ENCODE data around the gene OR1F1.
"Not testable (repeated sequence)": the region's sequence is repeated elsewhere in the genome, so short reads cannot be mapped to it uniquely, and the experiment has no call there.

Gene OR1F1

GRCh38 chr16:3175157-3176093 is 12.6 kb upstream of the OR1F1 start:
- Mint-ChIP-seq H3K9me3 (ENCODE audit: low read depth) (no peaks in the 10 kb centered on the region), H3K36me3 (no peaks in the 10 kb centered on the region), H3K4me1 (ENCODE audit: low read depth) (peaks cover 33% of the 10 kb centered on the region), H3K4me3 (peak overlapping the region; percentile 27), H3K27me3 (peaks cover 47% of the 10 kb centered on the region), H3K27ac (no peak overlapping the region)

GRCh38 chr16:3179651-3180050 is 8.4 kb upstream of the OR1F1 start:
- H3K27me3 Mint-ChIP-seq, result peaks cover 51% of the 10 kb centered on the region
- peaks cover 4% of the 10 kb centered on the region for H3K36me3 Mint-ChIP-seq

GRCh38 chr16:3180445-3180878 is 7.5 kb upstream of the OR1F1 start:
- peaks cover 51% of the 10 kb centered on the region for H3K27me3 Mint-ChIP-seq
- peak overlapping the region; percentile 41 for H3K27ac Mint-ChIP-seq
- H3K36me3 Mint-ChIP-seq, result peaks cover 4% of the 10 kb centered on the region
- no peaks in the 10 kb centered on the region for H3K9me3 Mint-ChIP-seq (ENCODE audit: low read depth)
- no peak overlapping the region for H3K4me3 Mint-ChIP-seq
- peaks cover 20% of the 10 kb centered on the region for H3K4me1 Mint-ChIP-seq (ENCODE audit: low read depth)

More at GRCh38 chr16:3179651-3180050, 8.4 kb upstream of the OR1F1 start:
- no peaks in the 10 kb centered on the region for H3K9me3 Mint-ChIP-seq (ENCODE audit: low read depth)
- no peak overlapping the region for H3K4me3 Mint-ChIP-seq
- no peak overlapping the region for H3K27ac Mint-ChIP-seq
- H3K4me1 Mint-ChIP-seq (ENCODE audit: low read depth), result peaks cover 20% of the 10 kb centered on the region

- not testable (repeated sequence) for H3K9me3 Mint-ChIP-seq (ENCODE audit: low read depth); H3K36me3 Mint-ChIP-seq
- peaks cover 21% of the 10 kb centered on the region for H3K4me1 Mint-ChIP-seq (ENCODE audit: low read depth)
- peaks cover 42% of the 10 kb centered on the region for H3K27me3 Mint-ChIP-seq
- peak overlapping the region; percentile 93 for H3K27ac Mint-ChIP-seq
- peak overlapping the region; percentile 84 for H3K4me3 Mint-ChIP-seq
Measured at GRCh38 chr16:3182293-3182607, 5.8 kb upstream of the OR1F1 start.

- Mint-ChIP-seq H3K27me3 (peaks cover 39% of the 10 kb centered on the region), H3K4me1 (ENCODE audit: low read depth) (peaks cover 26% of the 10 kb centered on the region), H3K4me3 (peak overlapping the region; percentile 84), H3K36me3 (peaks cover 4% of the 10 kb centered on the region), H3K27ac (peak overlapping the region; percentile 93), H3K9me3 (ENCODE audit: low read depth) (no peaks in the 10 kb centered on the region)
Measured at GRCh38 chr16:3182608-3183444, 5.2 kb upstream of the OR1F1 start.

GRCh38 chr16:3183445-3184139 is 4.4 kb upstream of the OR1F1 start:
- Mint-ChIP-seq H3K4me1 (ENCODE audit: low read depth) (peaks cover 32% of the 10 kb centered on the region), H3K4me3 (peak overlapping the region; percentile 82), H3K9me3 (ENCODE audit: low read depth) (no peaks in the 10 kb centered on the region), H3K36me3 (peaks cover 4% of the 10 kb centered on the region), H3K27ac (peak overlapping the region; percentile 76), H3K27me3 (peaks cover 36% of the 10 kb centered on the region)

- Mint-ChIP-seq H3K9me3 (ENCODE audit: low read depth) (no peaks in the 10 kb centered on the region), H3K36me3 (peaks cover 4% of the 10 kb centered on the region), H3K4me3 (peak overlapping the region; percentile 81), H3K27ac (peak overlapping the region; percentile 8), H3K27me3 (peaks cover 30% of the 10 kb centered on the region), H3K4me1 (ENCODE audit: low read depth) (peaks cover 54% of the 10 kb centered on the region)
Measured at GRCh38 chr16:3186946-3187690, 886 bp upstream of the OR1F1 start.

- Mint-ChIP-seq H3K27me3 (peaks cover 27% of the 10 kb centered on the region), H3K4me3 (peak overlapping the region; percentile 81), H3K4me1 (ENCODE audit: low read depth) (peaks cover 45% of the 10 kb centered on the region), H3K9me3 (ENCODE audit: low read depth) (no peaks in the 10 kb centered on the region), H3K36me3 (peaks cover 4% of the 10 kb centered on the region), H3K27ac (no peak overlapping the region)
Measured at GRCh38 chr16:3188675-3188924, 596 bp downstream of the OR1F1 start.

- peak overlapping the region; percentile 81 for H3K4me3 Mint-ChIP-seq
- H3K4me1 Mint-ChIP-seq (ENCODE audit: low read depth), result peaks cover 41% of the 10 kb centered on the region
- no peaks in the 10 kb centered on the region for H3K9me3 Mint-ChIP-seq (ENCODE audit: low read depth)
- H3K36me3 Mint-ChIP-seq, result peaks cover 2% of the 10 kb centered on the region
- peaks cover 30% of the 10 kb centered on the region for H3K27me3 Mint-ChIP-seq
- H3K27ac Mint-ChIP-seq, result peak overlapping the region; percentile 81
Measured at GRCh38 chr16:3188925-3189825, 1.2 kb downstream of the OR1F1 start.

GRCh38 chr16:3189869-3190268 is 1.9 kb downstream of the OR1F1 start:
- H3K27ac Mint-ChIP-seq, result peak overlapping the region; percentile 81
- H3K4me1 Mint-ChIP-seq (ENCODE audit: low read depth), result peaks cover 38% of the 10 kb centered on the region
- H3K27me3 Mint-ChIP-seq, result peaks cover 31% of the 10 kb centered on the region
- no peaks in the 10 kb centered on the region for H3K9me3 Mint-ChIP-seq (ENCODE audit: low read depth)
- H3K36me3 Mint-ChIP-seq, result peaks cover 2% of the 10 kb centered on the region
- H3K4me3 Mint-ChIP-seq, result peak overlapping the region; percentile 81

GRCh38 chr16:3190949-3191353 is 2.9 kb downstream of the OR1F1 start:
- Mint-ChIP-seq H3K4me1 (ENCODE audit: low read depth) (peaks cover 37% of the 10 kb centered on the region), H3K4me3 (peak overlapping the region; percentile 71), H3K27ac (peak overlapping the region; percentile 66), H3K9me3 (ENCODE audit: low read depth) (no peaks in the 10 kb centered on the region), H3K36me3 (peaks cover 2% of the 10 kb centered on the region), H3K27me3 (peaks cover 33% of the 10 kb centered on the region)

- Mint-ChIP-seq H3K36me3 (peaks cover 2% of the 10 kb centered on the region), H3K27me3 (peaks cover 29% of the 10 kb centered on the region), H3K4me1 (ENCODE audit: low read depth) (peaks cover 32% of the 10 kb centered on the region), H3K4me3 (no peak overlapping the region), H3K27ac (no peak overlapping the region), H3K9me3 (ENCODE audit: low read depth) (no peaks in the 10 kb centered on the region)
Measured at GRCh38 chr16:3192476-3193019, 4.5 kb downstream of the OR1F1 start.

All from activated naive CD8-positive, alpha-beta T cell (primary cell).